Panc1 (cell line): ENCODE measurements around the gene CCDC116. TPM values are rescaled to one million over a fixed set of nuclear protein-coding genes. Genes with fewer than 3 reads are reported as not detected.

ENCODE experiments used
- ATAC-seq: fragments of 200-7000 bp; cut with Tn5 transposase; 2 replicates; pipeline ENCODE4 v1.9.1; 2020; ENCODE audit warnings: mild to moderate bottlenecking, moderate library complexity
- BruUV-seq: library from RNA; stranded (reverse); fragments of 400-500 nt; replicated peaks from 2 replicates; lab custom pipeline; 2021; lab: Mats Ljungman, UMichigan
- CTCF ChIA-PET: fragments of 300-600 bp; sonication (Branson Sonifier 250); formaldehyde crosslinking; loops from one replicate; lab custom pipeline; 2022; ENCODE audit warnings: antibody characterized with exemption; lab: Charles Lee
- POLR2A ChIA-PET: fragments of 300-600 bp; sonication (Branson Sonifier 250); formaldehyde crosslinking; loops from one replicate; lab custom pipeline; 2022; ENCODE audit warnings: antibody characterized with exemption; lab: Charles Lee
- DNase-seq: peaks from one replicate; pipeline ENCODE4 v3.0.0-alpha.2; 2010; ENCODE audit warnings: low read depth, low spot score
- H3K27ac ChIP-seq: 2 replicates; pipeline ENCODE4 v1.5.1; 2011; ENCODE audit warnings: mild to moderate bottlenecking, low read length, inconsistent platforms
- H3K27me3 ChIP-seq: fragments of 200-500 bp; sonication (Bioruptor generic); 2 replicates; pipeline ENCODE4 v1.6.0; 2014; ENCODE audit warnings: low read length, inconsistent platforms; ENCODE audit not compliant: control insufficient read depth, insufficient read depth
- H3K36me3 ChIP-seq: fragments of 200-500 bp; sonication (Bioruptor generic); 2 replicates; pipeline ENCODE4 v1.5.1; 2014; ENCODE audit warnings: inconsistent platforms, mild to moderate bottlenecking, low read length, moderate library complexity; ENCODE audit not compliant: control insufficient read depth, insufficient read depth
- H3K4me1 ChIP-seq: 2 replicates; pipeline ENCODE4 v1.5.1; 2011; ENCODE audit warnings: inconsistent platforms, mild to moderate bottlenecking, low read length, moderate library complexity; ENCODE audit not compliant: control insufficient read depth, insufficient read depth
- H3K4me3 ChIP-seq, 2 experiments: 2 replicates each; pipeline ENCODE4 v1.5.1; 2011 to 2012; ENCODE audit warnings: low read depth in 2 of 2, low read length in 2 of 2, mild to moderate bottlenecking in 2 of 2, inconsistent platforms in 1 of 2, moderate library complexity in 1 of 2
- H3K9me3 ChIP-seq: fragments of 200-500 bp; sonication (Bioruptor generic); 2 replicates; pipeline ENCODE4 v1.5.1; 2014; ENCODE audit warnings: low read depth, mild to moderate bottlenecking, inconsistent platforms, low read length, moderate library complexity; ENCODE audit not compliant: control insufficient read depth, insufficient read depth
- POLR2AphosphoS5 ChIP-seq: IDR thresholded peaks from 2 replicates; pipeline ENCODE4 v1.6.1; 2012; ENCODE audit warnings: mild to moderate bottlenecking, low read depth, low read length, moderate library complexity
- SIN3A ChIP-seq: IDR thresholded peaks from 2 replicates; pipeline ENCODE4 v1.6.1; 2012; ENCODE audit warnings: low read depth, mild to moderate bottlenecking, low read length, moderate library complexity, borderline replicate concordance; ENCODE audit not compliant: insufficient read depth
- TCF7L2 ChIP-seq: IDR thresholded peaks from 2 replicates; pipeline ENCODE4 v1.6.1; 2011; ENCODE audit warnings: mild to moderate bottlenecking, low read depth, low read length, inconsistent platforms
- in situ Hi-C: cut with HindIII; loops from 2 replicates; pipeline ENCODE4 v1.10.0; 2016; ENCODE audit warnings: low sequenced_read_pairs, low pct_unique_long_range_greater_than_20kb
- intact Hi-C: fragments of 100-400 bp; cut with micrococcal nuclease; formaldehyde crosslinking; loops from one replicate; pipeline ENCODE4 v1.10.0; 2022; ENCODE audit not compliant: unreplicated experiment
- total RNA-seq: library from RNA; stranded (reverse); gene quantifications from one replicate; pipeline ENCODE4 v1.2.1, GENCODE V29; 2021; ENCODE audit not compliant: unreplicated experiment
- TF ChIP-seq, protein P1 (sequence below): fragments of 450-650 bp; IDR thresholded peaks from 2 replicates; pipeline ENCODE4 v1.5.1; 2017; ENCODE audit warnings: mild to moderate bottlenecking
- TF ChIP-seq, protein P2 (sequence below), 2 experiments: IDR thresholded peaks; 2 replicates each; pipeline ENCODE4 v1.6.1; 2011 to 2012; ENCODE audit warnings: low read depth in 2 of 2, control low read depth in 1 of 2, low read length in 1 of 2, mild to moderate bottlenecking in 1 of 2, moderate library complexity in 1 of 2; ENCODE audit not compliant: insufficient read depth in 1 of 2

The CCDC116 gene
- total RNA-seq, 1 experiment from 2014 or later, result not detected

GRCh38 chr22:21592422-21592821 is 40.1 kb upstream of the CCDC116 start:
- peaks cover 8% of the 10 kb centered on the region for H3K4me1 ChIP-seq
- no peaks in the 10 kb centered on the region for H3K27me3 ChIP-seq
- DNase-seq (no peak), ATAC-seq (no peak)
- CTCF ChIA-PET, result no interaction called here
- POLR2A ChIA-PET, result no interaction called here
- H3K4me3 ChIP-seq, result no peak overlapping the region
- H3K27ac ChIP-seq, result no peak overlapping the region
- in situ Hi-C loops, result no loop called here
- no peaks in the 10 kb centered on the region for H3K9me3 ChIP-seq
- BruUV-seq, result no TSS peak
- TF ChIP-seq, protein P1, sequence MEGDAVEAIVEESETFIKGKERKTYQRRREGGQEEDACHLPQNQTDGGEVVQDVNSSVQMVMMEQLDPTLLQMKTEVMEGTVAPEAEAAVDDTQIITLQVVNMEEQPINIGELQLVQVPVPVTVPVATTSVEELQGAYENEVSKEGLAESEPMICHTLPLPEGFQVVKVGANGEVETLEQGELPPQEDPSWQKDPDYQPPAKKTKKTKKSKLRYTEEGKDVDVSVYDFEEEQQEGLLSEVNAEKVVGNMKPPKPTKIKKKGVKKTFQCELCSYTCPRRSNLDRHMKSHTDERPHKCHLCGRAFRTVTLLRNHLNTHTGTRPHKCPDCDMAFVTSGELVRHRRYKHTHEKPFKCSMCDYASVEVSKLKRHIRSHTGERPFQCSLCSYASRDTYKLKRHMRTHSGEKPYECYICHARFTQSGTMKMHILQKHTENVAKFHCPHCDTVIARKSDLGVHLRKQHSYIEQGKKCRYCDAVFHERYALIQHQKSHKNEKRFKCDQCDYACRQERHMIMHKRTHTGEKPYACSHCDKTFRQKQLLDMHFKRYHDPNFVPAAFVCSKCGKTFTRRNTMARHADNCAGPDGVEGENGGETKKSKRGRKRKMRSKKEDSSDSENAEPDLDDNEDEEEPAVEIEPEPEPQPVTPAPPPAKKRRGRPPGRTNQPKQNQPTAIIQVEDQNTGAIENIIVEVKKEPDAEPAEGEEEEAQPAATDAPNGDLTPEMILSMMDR, result no peak
- TF ChIP-seq, protein P2, sequence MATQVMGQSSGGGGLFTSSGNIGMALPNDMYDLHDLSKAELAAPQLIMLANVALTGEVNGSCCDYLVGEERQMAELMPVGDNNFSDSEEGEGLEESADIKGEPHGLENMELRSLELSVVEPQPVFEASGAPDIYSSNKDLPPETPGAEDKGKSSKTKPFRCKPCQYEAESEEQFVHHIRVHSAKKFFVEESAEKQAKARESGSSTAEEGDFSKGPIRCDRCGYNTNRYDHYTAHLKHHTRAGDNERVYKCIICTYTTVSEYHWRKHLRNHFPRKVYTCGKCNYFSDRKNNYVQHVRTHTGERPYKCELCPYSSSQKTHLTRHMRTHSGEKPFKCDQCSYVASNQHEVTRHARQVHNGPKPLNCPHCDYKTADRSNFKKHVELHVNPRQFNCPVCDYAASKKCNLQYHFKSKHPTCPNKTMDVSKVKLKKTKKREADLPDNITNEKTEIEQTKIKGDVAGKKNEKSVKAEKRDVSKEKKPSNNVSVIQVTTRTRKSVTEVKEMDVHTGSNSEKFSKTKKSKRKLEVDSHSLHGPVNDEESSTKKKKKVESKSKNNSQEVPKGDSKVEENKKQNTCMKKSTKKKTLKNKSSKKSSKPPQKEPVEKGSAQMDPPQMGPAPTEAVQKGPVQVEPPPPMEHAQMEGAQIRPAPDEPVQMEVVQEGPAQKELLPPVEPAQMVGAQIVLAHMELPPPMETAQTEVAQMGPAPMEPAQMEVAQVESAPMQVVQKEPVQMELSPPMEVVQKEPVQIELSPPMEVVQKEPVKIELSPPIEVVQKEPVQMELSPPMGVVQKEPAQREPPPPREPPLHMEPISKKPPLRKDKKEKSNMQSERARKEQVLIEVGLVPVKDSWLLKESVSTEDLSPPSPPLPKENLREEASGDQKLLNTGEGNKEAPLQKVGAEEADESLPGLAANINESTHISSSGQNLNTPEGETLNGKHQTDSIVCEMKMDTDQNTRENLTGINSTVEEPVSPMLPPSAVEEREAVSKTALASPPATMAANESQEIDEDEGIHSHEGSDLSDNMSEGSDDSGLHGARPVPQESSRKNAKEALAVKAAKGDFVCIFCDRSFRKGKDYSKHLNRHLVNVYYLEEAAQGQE (IDR thresholded peaks at IDR 0.05; ENCODE audit: insufficient read depth in 1 of 2, low read depth in 2 of 2, low read length in 1 of 2), result no peak
- TF ChIP-seq SIN3A (no peak), TCF7L2 (no peak), POLR2AphosphoS5 (no peak)
- intact Hi-C loops, result loop anchor here (10.0 kb wide), 1 partner anchor 52 kb away; the partner anchor contains the start of gene SDF2L1
- peaks cover 2% of the 10 kb centered on the region; the same call in 1 of the 2 replicates for H3K36me3 ChIP-seq

DNA sequence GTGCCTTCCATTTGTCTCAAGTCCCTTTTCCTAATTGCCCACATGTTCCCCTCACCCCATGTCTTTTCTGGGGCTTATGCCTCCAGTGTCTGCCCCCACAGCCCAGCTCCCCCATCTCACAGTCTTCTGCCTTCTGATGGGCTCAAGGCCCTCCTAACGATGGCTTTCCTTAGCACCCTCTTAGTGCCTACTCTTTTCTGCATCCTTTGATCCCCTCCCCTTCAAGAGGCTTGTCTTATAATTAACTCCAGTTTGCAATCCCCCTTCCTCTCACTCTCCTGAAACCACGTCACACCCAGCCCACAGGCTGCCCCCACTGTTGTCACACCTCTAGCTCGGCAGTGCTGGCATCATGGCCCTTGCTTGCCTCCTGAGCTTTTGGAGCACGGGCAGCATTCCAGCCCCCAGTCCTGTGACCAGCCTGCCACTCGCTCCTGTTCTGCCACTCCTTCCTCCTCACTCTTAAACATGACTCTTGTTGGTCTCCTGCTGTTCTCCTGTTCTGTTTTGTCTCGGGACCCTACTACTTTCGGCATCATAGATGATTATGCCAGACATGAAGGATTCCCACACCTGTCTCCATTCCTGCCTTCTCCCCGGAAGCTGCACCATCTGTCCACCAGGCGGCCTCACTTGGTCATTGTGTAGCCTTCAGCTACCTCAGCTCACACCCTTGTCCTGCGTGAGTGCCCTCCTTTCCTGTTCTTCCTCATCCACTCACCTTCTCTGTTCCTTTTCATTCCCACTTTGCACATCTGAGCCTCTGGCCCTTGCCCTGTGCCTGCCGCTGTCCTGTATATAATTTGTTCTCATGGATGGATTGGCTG is 38.9 kb upstream of the CCDC116 start:
- Histone ChIP-seq H3K27me3 (no peaks in the 10 kb centered on the region), H3K9me3 (no peaks in the 10 kb centered on the region), H3K4me3 (no peak overlapping the region), H3K4me1 (peaks cover 8% of the 10 kb centered on the region), H3K27ac (no peak overlapping the region), H3K36me3 (peaks cover 2% of the 10 kb centered on the region; the same call in 1 of the 2 replicates)
- TF ChIP-seq POLR2AphosphoS5, result no peak
- no peak for TF ChIP-seq TCF7L2
- no peak for TF ChIP-seq SIN3A
- ATAC-seq, result peak; percentile 79
- BruUV-seq, result TSS peak; percentile 33
- CTCF ChIA-PET, result interaction anchor here (0.9 kb wide), 1 partner anchor 53 kb away, joined by 3 read pairs; no protein-coding TSS in a partner anchor
- POLR2A ChIA-PET, result no interaction called here
- in situ Hi-C loops (no loop called here), intact Hi-C loops (loop anchor here (10.0 kb wide), 1 partner anchor 51 kb away; the partner anchor contains the start of gene SDF2L1)
- no peak for DNase-seq
